HG02840 (cell line): ENCODE data around the gene DLL3.

Experiments used
- ATAC-seq: cut with Tn5 transposase; IDR thresholded peaks from one replicate; pipeline ENCODE4 v1.9.1; 2021; ENCODE audit warnings: mild to moderate bottlenecking, moderate library complexity, moderate number of reproducible peaks; ENCODE audit not compliant: unreplicated experiment, low FRiP score

Gene DLL3

DNA sequence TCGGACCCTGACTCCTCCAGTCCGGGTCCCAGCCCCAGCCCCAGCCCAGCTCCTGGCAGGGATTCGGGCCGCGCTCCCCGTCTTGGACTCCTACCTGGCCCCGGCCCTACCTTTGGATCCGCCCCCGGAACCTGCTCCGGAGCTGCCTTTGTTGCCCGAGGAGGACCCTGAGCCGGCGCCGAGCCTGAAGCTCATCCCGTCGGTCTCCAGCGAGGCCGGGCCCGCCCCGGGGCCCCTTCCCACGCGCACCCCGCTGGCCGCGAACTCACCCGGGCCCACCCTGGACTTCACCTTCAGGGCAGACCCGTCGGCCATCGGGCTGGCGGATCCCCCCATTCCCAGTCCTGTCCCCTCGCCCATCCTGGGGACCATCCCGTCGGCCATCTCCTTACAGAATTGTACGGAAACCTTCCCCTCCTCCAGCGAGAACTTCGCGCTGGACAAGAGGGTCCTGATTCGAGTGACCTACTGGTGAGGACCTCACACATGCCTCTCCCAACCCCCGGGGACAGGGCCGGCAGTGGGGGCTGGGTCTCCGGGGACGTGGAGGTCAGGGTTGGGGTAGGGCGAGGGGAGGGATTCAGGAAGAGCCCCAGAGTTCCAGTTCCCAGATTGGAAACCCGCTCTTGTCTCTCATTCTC is 16.9 kb downstream of the DLL3 start:
- ATAC-seq: no peak

DNA sequence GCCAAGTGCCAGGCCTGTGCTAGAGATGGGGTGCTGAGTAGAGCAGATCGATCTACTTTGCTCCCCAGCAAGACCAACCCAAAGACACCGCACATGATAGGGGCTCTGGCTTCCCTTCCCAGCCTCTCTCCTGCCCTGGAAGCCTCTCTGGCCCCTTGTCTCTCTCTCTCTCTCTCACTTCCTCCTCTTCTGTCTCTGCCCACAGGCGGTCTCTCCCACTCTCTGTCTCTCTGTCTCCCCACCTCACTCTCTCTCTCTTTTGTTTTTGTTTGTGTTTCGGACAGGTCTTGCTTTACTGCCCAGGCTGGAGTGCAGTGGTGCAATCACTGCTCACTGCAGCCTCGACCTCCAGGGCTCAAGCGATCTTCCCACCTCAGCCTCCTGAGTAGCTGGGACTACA is 17.5 kb downstream of the DLL3 start:
- no peak for ATAC-seq

DNA sequence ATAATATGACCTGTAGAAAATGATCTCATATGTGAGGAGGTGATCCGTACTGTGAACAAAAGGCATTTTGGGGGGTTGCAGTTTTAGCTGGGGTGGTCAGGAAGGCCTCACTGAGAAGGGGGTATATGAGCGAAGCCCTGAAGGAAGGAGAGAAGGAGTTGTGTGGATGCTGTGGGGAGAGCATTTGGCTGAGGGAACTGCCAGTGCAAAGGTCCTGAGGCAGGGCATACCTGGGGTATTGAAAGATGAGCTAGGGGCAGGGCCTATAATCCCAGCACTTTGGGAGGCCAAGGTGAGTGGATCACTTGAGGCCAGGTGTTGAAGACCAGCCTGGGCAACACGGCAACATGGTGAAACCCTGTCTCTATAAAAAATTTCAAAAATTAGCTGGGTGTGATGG is 18.7 kb downstream of the DLL3 start:
- no peak for ATAC-seq

DNA sequence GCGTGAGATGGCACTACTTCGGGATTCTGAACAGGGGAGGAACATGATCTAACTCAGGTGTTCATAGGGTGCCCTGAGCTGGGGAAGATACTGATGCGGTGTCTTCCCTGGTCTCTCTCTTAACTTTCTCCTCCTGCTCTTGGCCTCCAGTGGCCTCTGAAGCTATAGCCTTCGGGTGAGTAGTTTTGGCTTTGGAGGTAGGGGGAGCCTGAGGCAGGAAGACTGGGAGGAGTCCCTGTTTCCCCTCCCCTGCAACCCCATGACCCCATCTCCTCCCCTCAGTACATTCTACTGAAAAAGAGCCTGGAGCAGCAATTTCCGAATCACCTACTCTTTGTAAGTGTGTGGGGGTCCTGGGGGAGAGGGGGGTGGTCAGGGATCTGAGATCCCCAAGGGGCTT is 19.7 kb downstream of the DLL3 start:
- ATAC-seq: no peak

DNA sequence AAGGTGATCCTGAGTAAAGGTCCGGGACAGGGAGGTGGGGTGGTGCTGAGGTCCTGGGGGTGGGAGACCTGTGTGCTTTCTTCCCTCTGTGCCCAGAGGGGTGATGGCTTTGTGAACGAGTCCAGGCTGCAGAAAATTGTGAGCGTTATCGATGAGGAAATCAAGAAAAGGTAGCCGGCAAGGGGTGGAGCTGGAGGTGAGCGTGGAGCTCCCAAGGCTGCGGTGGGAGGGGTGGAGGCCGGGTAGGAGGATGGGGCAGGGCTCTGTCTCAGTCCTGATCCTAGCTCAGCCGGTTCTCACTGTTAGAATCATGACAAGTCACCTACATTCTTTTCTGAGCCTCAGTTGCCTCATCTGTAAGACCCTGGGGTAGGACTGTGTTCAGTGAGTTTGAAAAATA is 20.2 kb downstream of the DLL3 start:
- no peak for ATAC-seq

DNA sequence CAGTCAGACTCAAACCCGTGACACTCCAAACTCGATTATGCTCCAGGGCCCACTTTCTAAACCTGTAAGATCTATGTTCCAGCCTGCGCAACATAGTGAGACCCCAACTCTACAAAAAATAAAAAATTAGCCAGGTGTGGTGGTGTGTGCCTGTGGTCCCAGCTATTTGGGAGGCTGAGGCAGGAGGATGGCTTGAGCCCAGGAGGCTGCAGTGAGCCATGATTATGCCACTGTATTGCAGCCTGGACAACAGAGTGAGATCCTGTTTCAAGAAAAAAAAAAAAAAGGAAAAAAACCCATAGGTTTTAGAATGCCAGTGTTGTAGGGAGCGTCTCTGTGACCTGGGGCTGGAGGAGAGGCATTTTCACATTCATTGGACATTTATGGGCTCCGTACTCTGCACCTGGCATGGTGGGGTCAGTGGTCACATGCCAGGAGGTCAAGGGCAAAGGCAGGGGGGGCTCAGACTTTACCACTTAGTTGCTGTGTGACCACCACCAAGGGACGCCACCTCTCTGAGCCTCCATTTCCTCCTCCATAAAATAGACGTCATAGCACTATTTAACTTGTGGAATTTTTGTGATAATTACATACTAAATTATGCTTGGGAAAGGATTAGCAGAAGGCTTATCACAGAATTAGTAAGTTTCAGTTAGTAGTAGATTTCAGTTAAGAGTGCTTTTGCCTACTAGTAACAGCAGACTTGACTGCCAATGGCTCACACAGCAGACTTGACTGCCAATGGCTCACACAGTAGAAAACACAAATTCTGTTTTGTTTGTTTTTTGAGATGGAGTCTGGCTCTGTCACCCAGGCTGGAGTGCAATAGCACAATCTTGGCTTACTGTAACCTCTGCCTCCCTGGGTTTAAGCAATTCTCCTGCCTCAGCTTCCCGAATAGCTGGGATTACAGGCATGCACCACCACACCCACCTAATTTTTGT is 22.1 kb downstream of the DLL3 start:
- no peak for ATAC-seq

DNA sequence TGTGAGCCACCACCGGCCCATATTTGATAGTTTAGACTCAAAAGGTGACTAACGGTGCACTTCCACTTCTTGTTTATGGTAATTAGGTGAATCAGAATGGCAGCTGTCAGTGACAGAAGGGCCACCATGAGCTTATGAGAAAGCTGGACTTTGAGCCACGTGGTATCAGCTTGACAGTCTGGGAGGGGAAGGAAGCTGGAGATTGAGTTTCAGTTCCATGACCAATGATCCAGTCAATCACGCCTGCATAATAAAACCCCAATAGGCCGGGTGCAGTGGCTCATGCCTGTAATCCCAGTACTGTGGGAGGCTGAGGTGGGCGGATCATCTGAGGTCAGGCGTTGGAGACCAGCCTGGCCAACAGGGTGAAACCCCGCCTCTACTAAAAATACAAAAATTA is 25.7 kb downstream of the DLL3 start:
- ATAC-seq: no peak

DNA sequence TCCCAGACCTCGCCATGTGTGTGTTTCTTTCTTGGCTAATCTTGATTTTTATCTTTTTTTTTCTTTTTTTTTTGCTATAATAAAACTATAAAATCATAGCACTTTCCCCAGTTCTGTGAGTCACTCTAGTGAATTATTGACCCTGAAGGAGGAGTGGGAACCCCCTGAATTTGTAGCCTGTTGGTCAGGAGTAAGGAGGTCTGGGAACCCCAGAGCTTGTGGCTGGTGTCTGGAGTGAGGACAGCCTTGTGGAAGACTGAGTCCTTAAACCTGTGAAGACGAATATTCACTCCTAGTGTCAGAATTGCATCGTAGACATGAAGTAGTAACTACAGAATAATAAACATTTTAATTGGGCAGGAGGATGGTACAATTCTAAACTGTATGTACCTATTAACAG is 26.5 kb downstream of the DLL3 start:
- no peak for ATAC-seq

DNA sequence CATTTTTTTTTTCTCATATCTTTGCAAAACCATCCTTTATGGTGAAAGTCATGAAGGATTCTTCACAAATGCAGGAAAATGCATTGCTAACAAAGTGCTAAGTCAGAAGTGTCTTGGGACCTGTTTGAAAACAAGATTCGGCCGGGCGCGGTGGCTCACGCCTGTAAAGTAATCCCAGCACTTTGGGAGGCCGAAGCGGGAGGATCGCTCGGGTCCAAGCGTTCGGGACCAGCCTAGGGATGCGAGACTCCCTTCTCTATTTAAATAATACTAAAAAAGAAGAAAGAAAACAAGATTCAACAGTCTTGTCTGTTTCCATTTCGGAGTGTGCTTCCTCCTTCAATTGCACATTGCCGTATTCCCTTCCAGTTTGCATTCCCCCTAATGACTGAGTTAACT is 33.1 kb downstream of the DLL3 start:
- no peak for ATAC-seq

DNA sequence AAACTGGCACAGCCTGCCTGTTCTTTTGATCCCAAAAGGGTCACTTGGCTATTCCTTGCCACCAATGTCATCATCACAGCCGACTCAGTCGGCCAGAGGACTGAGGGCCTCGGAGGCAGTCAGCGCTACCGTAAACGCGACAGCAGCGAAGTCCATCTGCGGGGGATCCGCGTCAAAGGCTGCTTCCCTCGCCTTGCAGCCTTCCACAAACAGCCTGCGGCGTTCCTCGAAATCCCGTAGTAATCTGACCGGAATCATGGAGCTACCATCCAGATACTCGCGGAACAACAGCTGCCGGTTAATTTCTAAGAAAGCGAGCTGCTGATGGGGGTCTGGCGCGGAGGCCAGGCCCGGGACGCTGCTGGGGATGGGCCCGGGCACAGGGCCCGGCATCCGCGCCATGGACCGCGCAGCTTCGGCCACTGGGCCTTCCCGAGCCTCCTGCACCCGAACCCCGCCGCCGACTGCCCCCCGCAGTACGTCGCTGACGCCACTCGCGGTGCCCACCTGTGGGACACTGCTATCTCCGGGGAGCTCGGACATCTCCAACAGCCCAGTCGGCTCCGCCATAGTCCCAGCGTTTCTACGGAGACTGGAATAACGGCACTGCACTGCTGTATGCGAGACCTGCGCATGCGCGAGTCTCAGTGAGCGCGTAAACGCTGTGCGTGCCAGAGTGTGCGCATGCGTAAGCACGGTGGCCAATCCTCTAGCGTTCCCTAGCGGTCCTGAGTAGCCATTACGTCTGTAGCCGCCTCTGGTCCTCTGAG is 33.7 kb downstream of the DLL3 start, which contains the start of gene EID2B:
Gene EID2B (minus strand): TSS at position 620 of the 770 bp plus-strand sequence. CDS start 50 bp downstream, at position 570.
- ATAC-seq: peak; percentile 91

DNA sequence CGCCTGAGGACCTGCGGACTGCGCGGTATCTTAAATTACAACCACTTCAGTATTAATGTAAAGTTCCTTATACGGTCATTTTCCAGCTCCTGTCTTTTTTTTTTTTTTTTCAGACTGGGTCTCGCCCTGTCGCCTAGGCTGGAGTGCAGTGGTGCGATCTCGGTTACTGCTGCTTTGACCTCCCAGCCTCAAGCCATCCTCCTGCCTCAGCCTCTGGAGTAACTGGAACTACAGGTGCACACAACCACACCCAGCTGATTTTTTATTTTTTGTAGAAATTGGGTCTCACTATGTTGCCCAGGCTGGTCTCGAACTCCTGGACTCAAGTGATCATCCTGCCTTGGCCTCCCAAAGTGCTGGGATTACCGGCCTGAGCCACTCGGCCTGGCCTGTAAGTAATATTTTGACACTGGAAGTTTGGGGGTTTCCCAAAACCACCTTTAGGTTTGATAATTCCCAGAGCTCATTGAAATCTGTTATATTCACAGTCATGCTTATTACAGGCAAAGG is 34.3 kb downstream of the DLL3 start:
- no peak for ATAC-seq

DNA sequence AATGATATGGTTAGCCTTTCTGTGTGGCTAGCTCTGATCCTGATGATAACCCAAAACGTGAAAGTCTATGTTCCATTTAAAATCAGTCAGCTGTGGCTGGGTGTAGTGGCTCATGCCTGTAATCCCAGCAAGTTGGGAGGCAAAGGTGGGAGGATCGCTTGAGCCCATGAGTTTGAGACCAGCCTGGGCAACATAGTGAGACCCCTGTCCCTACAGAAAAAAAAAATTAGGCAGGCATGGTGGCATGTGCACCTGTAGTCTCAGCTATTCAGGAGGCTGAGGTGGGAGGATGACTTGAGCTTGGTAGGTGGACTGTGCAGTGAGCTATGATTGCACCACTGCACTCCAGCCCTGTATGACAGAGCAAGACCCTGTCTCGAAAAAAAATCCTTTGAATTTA is 35.0 kb downstream of the DLL3 start:
- no peak for ATAC-seq

DNA sequence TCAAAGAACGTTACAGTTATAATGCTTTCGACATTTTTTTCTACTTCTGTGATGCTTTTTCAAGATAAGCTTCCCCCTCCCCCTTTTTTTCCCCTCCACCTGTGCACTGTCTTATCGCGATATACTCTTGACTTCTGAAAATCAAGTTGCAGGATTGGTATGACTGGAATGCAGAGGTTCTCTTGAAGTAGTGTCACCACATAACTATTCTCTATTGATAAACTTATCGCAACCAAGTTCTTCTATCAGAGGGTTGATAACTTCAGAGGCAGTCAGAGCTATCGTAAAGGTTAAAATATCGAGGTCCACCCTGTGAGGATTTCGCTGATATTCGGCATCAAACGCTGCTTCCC is 40.4 kb downstream of the DLL3 start:
- no peak for ATAC-seq

DNA sequence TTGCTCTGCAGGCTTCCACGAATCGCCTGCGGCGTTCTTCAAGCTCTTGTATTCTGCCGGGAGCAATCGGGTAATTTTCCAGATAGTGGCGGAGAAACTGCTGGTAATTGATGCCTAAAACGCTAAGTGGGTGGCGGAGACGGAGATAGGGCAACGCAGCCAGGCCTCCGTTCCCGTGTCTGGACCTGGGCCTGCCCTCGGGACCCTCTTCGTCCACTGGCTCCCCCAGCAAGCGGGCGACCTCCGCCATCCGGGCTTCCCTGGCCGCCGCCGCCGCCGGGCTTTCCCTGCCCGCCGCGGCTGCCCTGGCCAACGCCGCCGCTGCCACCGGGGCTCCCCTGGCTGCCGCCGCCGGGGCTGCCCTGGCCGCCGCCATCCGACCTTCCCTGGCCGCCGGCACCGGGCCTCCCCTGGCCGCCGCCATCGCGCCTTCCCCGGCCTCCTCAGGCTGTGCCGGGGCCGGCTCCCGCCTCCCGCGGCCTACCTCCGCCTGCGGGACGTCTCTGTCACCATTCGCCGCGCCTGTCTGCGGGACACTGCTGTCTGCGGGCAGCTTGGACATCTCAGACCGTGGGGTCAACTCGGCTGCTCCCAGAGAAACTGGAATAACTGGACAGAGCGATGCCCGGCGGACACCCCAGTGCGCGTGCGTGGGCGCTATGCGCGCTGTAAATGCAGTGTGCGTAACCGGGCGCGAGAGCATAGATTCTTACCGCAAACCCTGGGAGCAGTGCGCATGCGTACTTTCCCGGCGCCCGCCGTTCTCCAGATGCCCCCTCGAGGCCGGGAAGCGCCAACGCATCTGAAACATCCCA is 41.0 kb downstream of the DLL3 start, which contains the start of gene EID2:
Gene EID2 (minus strand): TSS at position 644 of the 815 bp plus-strand sequence. CDS start 82 bp downstream, at position 562.
- peak; percentile 91 for ATAC-seq

DNA sequence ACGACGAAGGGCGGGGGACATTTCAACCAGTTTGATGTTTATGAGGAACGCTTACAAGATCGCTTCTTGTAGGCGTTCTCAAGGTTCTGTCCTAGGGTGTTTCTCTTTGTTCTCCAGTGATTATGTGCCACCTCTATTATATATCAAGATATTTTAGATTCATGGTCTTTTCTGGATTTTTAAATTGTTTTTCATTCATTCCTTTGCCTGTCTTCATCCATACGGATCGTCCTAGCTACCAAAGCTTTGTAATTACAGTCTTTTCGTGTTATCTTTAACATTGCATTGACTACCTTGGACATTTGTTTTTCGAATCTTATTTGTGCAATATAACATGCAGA is 41.6 kb downstream of the DLL3 start:
- no peak for ATAC-seq

DNA sequence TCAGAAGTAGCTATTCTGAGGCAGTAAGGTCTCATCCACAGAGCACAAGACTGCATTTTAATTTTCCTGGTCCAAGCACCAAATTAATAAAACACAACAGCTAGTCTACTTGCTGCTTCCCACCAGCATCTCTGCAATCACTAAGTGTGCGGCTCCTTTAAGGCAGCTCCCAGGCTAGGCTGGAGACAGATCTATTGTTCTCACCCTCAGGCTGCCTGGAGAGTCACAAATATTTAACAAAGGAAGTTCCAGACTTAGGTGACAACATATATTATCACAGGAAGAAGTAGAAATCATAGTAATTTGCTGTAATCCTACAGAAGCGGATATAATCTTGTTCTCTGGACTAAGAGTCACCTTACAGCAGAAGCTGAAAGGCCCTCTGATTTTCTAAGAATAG is 43.5 kb downstream of the DLL3 start:
- no peak for ATAC-seq

DNA sequence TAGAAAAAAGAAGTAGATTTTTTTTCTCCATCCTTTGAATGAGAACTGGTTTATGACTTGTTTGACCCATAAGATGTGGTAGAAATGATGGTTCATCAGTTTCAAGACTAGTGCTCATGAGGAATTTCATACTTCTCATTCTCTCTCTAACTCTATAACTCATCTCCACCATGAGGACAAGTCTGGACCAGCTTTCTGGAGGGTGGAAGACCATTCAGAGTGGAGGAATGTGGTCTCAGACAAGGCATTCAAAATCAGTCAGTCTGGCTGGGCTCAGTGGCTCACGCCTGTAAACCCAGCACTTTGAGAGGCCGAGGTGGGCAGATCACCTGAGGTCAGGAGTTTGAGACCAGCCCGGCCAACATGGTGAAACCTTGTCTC is 44.7 kb downstream of the DLL3 start:
- ATAC-seq: no peak

DNA sequence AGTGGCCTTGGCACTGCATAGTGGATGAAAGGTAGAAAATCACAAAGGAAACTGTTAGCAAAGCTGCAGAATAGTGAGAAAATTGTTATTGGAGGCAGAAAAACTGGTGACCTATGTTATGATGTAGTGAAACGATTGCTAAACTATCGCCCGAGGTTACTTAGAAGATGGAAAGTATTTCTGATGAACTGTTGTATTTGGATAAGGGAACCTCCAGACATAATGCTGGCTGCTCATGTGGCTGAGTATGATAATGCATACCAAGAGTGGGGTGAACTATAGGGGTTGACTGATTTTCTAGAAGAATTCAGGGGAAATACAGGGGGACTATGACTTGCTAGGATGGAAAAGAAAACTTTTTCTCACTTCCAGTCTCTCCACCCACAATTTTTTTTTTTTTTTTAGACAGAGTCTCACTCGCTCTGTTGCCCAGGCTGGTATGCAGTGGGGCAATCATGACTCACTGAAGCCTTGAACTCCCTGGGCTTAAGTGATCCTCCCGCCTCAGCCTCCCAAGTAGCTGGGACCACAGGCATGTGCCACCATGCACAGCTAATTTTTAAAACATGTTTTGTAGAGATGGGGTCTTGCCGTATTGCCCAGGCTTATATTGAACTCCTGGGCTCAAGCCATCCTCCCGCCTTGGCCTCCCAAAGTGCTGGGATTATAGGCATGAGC is 45.6 kb downstream of the DLL3 start:
- no peak for ATAC-seq

DNA sequence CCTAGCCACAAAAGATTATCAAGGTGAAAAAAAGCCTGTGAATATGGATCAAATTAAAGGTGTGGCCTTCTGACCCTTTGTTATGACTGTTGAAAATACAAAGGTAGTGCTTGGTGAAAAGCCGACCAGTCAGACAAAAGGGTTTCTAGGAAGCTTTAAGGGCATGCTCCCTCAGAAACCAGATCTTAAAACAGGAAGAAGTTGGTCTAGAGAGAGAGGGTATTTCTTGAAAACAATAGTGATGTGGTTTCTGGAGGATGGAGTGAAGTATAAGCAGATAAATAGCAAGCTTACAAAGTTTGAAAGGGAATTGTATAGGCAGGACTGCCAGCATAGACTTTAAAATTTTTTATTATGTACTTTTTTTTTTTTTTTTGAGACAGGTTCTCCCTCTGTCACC is 46.2 kb downstream of the DLL3 start:
- ATAC-seq: no peak

DNA sequence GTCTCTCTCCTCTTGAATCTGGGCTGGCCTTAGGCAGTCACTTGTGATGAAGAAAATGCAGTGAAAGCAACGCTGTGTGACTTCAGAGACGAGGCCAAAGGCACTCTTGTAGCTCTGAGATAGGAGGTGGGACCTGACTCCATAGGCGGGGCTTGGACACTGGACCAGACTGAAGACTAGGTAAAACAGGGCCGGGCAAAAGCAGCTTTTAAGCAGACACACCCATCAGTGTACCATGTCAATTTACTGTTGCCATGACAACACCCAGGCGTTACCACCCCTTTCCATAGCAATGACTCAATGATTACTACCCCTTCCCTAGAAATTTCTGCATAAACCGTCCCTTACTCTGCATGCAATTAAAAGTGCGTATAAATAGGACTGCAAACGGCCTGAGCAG is 47.9 kb downstream of the DLL3 start:
- no peak for ATAC-seq
